Breast epithelium (tissue), 4 donors: ENCODE data around the gene ZPBP2. TPM values are rescaled to one million over a fixed set of nuclear protein-coding genes. Genes with fewer than 3 reads are reported as not detected.

ENCODE experiments used
- DNase-seq, 2 donors: peaks; one replicate each; pipeline ENCODE4 v3.0.0-alpha.2; 2019; ENCODE audit warnings: low spot score in 2 of 2
- H3K27ac ChIP-seq, 2 donors: fragments of 200-600 bp; sonication (generic) in 1 of 2; one replicate each; pipeline ENCODE4 v1.5.1; 2016 to 2019; ENCODE audit warnings: mild to moderate bottlenecking in 1 of 2
- H3K27me3 ChIP-seq, 2 donors: fragments of 200-600 bp; sonication (generic) in 1 of 2; one replicate each; pipeline versions ENCODE4 v1.5.1 to v1.6.0; 2017 to 2019; ENCODE audit warnings: control low read depth in 1 of 2, mild to moderate bottlenecking in 1 of 2
- H3K36me3 ChIP-seq: fragments of 200-600 bp; one replicate; pipeline ENCODE4 v1.5.1; 2019
- H3K4me1 ChIP-seq, 2 donors: fragments of 200-600 bp; sonication (generic); one replicate each; pipeline ENCODE4 v1.5.1; 2016 to 2019; ENCODE audit warnings: control low read depth in 1 of 2
- H3K4me3 ChIP-seq, 3 donors: fragments of 200-600 bp; sonication (generic); 1 replicate in 2 of 3; 2 replicates in 1 of 3; pipeline ENCODE4 v1.5.1; 2016 to 2019; ENCODE audit warnings: mild to moderate bottlenecking in 3 of 3, moderate library complexity in 2 of 3
- H3K9me3 ChIP-seq, 2 donors: fragments of 200-600 bp; sonication (generic) in 1 of 2; one replicate each; pipeline ENCODE4 v1.5.1; 2016 to 2019; ENCODE audit warnings: control low read depth in 1 of 2
- CTCF ChIP-seq, 3 donors: fragments of 450-650 bp; IDR thresholded peaks; one replicate each; pipeline ENCODE4 v1.5.1; 2016 to 2017; ENCODE audit warnings: antibody characterized with exemption in 3 of 3, mild to moderate bottlenecking in 3 of 3, moderate library complexity in 3 of 3
- POLR2A ChIP-seq: fragments of 450-650 bp; IDR thresholded peaks from one replicate; pipeline ENCODE4 v1.6.1; 2016; ENCODE audit warnings: antibody characterized with exemption, mild to moderate bottlenecking, moderate library complexity
- POLR2AphosphoS5 ChIP-seq, 3 donors: sonication (generic); formaldehyde crosslinking; IDR thresholded peaks; one replicate each; pipeline ENCODE4 v1.6.1; 2017; ENCODE audit warnings: antibody characterized with exemption in 3 of 3
- intact Hi-C: fragments of 100-400 bp; cut with DNase I; formaldehyde crosslinking; loops from one replicate; pipeline ENCODE4 v1.15.1; 2023; ENCODE audit warnings: low total_unique reads
- total RNA-seq, 3 donors: library from RNA; depleted of rRNA; stranded (reverse); fragments of >200 nt; gene quantifications; one replicate each; pipeline ENCODE4 v1.1.0, GENCODE V29; 2016

The ZPBP2 gene
- total RNA-seq, 3 donors from 2014 or later = not detected

GRCh38 chr17:39835038-39835786 lies 32.8 kb upstream of the ZPBP2 start:
- no peak overlapping the region for H3K4me3 ChIP-seq
- peaks cover 9 to 22% of the 10 kb centered on the region in 2 donors for H3K9me3 ChIP-seq
- no peak for DNase-seq
- H3K36me3 ChIP-seq = no peaks in the 10 kb centered on the region
- TF ChIP-seq CTCF (IDR thresholded peaks at IDR 0.05) (no peak), POLR2AphosphoS5 (IDR thresholded peaks at IDR 0.05) (no peak), POLR2A (no peak)
- no peaks in the 10 kb centered on the region for H3K4me1 ChIP-seq
- no peak overlapping the region for H3K27ac ChIP-seq
- no peaks in the 10 kb centered on the region for H3K27me3 ChIP-seq
- intact Hi-C loops = no loop called here

GRCh38 chr17:39836117-39836516 lies 31.9 kb upstream of the ZPBP2 start:
- H3K4me1 ChIP-seq = no peaks in the 10 kb centered on the region
- no peak for DNase-seq
- no peaks in the 10 kb centered on the region for H3K27me3 ChIP-seq
- intact Hi-C loops = no loop called here
- no peak overlapping the region for H3K27ac ChIP-seq
- TF ChIP-seq CTCF (IDR thresholded peaks at IDR 0.05) (no peak), POLR2AphosphoS5 (IDR thresholded peaks at IDR 0.05) (no peak), POLR2A (no peak)
- H3K4me3 ChIP-seq = no peak overlapping the region
- no peaks in the 10 kb centered on the region for H3K36me3 ChIP-seq
- H3K9me3 ChIP-seq = peaks cover 9 to 22% of the 10 kb centered on the region in 2 donors

GRCh38 chr17:39838057-39838456 lies 29.9 kb upstream of the ZPBP2 start:
- intact Hi-C loops = no loop called here
- DNase-seq = no peak
- Histone ChIP-seq H3K36me3 (no peaks in the 10 kb centered on the region), H3K9me3 (peaks cover 9 to 22% of the 10 kb centered on the region in 2 donors), H3K27me3 (no peaks in the 10 kb centered on the region), H3K27ac (no peak overlapping the region), H3K4me3 (no peak overlapping the region), H3K4me1 (no peaks in the 10 kb centered on the region)
- TF ChIP-seq CTCF (IDR thresholded peaks at IDR 0.05) (no peak), POLR2AphosphoS5 (IDR thresholded peaks at IDR 0.05) (no peak), POLR2A (no peak)

- DNase-seq = no peak
These were observed 29.2 kb upstream of the ZPBP2 start for GRCh38 chr17:39838784-39839183.

GRCh38 chr17:39841134-39841683 lies 26.8 kb upstream of the ZPBP2 start:
- H3K4me3 ChIP-seq = no peak overlapping the region
- no peak for DNase-seq
- no peaks in the 10 kb centered on the region for H3K4me1 ChIP-seq
- no peaks in the 10 kb centered on the region for H3K36me3 ChIP-seq
- H3K27ac ChIP-seq = no peak overlapping the region
- TF ChIP-seq POLR2A (no peak), POLR2AphosphoS5 (IDR thresholded peaks at IDR 0.05) (no peak), CTCF (IDR thresholded peaks at IDR 0.05) (no peak)
- H3K27me3 ChIP-seq = no peaks in the 10 kb centered on the region
- peaks cover 9 to 22% of the 10 kb centered on the region in 2 donors for H3K9me3 ChIP-seq
- intact Hi-C loops = no loop called here

More at GRCh38 chr17:39838784-39839183, 29.2 kb upstream of the ZPBP2 start:
- intact Hi-C loops = no loop called here
- TF ChIP-seq POLR2AphosphoS5 (IDR thresholded peaks at IDR 0.05) = no peak
- Histone ChIP-seq H3K36me3 (no peaks in the 10 kb centered on the region), H3K27me3 (no peaks in the 10 kb centered on the region), H3K4me3 (no peak overlapping the region), H3K9me3 (peaks cover 9 to 22% of the 10 kb centered on the region in 2 donors), H3K4me1 (no peaks in the 10 kb centered on the region), H3K27ac (no peak overlapping the region)
